ENCODE results near the gene YWHAB. TPM values are rescaled to one million over a fixed set of nuclear protein-coding genes. Genes with fewer than 3 reads are reported as not detected.

Gene YWHAB
- total RNA-seq = 100 to 1,000 TPM; 196 to 265 (median 251) TPM
- long read RNA-seq, donor 1, transcript YWHAB-201 (6 exons, 3,049 nt) = major isoform, 259 of 330 reads
- long read RNA-seq, donor 1, transcript YWHAB-202 (7 exons, 3,109 nt) = minor isoform, 27 of 330 reads
- long read RNA-seq, donor 1, partial matches to known transcripts = 33 of 330 reads
- long read RNA-seq, donor 1, other reads (novel, unspliced or antisense) = 11 of 330 reads
- long read RNA-seq, donor 2, transcript YWHAB-201 (6 exons, 3,049 nt) = major isoform, 273 of 346 reads
- long read RNA-seq, donor 2, transcript YWHAB-202 (7 exons, 3,109 nt) = minor isoform, 28 of 346 reads
- long read RNA-seq, donor 2, partial matches to known transcripts = 8 of 346 reads
- long read RNA-seq, donor 2, other reads (novel, unspliced or antisense) = 37 of 346 reads

DNA sequence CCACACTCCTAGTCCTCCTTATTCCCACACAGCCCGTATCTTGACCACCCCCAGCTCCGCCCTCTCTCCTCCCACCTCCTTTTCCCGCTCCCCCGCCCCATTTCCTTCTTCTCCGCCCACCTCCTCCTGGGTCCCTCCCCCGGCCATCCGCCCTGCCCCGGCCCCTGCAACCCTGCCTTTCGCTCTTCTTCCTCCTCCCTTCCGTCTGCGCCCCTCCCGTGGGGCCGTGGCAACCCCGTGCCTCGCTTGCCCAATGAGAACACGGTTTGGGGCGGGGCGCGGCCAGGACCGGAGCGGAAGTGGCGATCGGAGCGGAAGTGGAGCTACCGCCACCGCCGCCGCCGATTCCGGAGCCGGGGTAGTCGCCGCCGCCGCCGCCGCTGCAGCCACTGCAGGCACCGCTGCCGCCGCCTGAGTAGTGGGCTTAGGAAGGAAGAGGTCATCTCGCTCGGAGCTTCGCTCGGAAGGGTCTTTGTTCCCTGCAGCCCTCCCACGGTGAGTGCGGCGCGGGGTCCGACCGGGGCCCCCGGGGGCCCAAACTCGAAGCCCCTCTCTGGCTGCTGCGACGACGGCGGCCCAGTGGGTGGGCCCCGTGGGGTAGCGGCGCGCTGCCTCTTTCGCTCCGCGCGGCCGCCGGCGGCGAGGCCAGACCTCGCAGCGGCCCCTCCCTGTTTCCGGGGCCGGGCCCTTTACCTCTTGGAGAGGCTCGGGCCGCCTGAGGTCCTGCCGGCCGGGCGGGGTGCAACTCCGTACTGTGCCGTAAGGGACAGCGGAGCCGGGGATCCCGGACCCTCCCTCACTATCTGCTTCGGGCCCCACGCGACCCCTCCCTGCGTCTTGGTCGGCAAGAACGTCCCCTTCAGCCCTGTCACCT, at the start of gene YWHAB:
Gene YWHAB, plus strand, starts transcription at position 314 of the 874 bp plus-strand sequence. CDS start 15,829 bp downstream, outside the sequence.
- Histone ChIP-seq H3K4me1 (ENCODE audit: low read depth) (peaks cover 32% of the 10 kb centered on the region), H3K9me3 (no peaks in the 10 kb centered on the region), H3K36me3 (ENCODE audit: low read depth) (no peaks in the 10 kb centered on the region), H3K4me3 (peak within 1 kb of the TSS; percentile 99)
- intact Hi-C loops (cut with DNase I, micrococcal nuclease) = no loop called here
- ATAC-seq = peak; percentile 98
- TF ChIP-seq, protein P1, sequence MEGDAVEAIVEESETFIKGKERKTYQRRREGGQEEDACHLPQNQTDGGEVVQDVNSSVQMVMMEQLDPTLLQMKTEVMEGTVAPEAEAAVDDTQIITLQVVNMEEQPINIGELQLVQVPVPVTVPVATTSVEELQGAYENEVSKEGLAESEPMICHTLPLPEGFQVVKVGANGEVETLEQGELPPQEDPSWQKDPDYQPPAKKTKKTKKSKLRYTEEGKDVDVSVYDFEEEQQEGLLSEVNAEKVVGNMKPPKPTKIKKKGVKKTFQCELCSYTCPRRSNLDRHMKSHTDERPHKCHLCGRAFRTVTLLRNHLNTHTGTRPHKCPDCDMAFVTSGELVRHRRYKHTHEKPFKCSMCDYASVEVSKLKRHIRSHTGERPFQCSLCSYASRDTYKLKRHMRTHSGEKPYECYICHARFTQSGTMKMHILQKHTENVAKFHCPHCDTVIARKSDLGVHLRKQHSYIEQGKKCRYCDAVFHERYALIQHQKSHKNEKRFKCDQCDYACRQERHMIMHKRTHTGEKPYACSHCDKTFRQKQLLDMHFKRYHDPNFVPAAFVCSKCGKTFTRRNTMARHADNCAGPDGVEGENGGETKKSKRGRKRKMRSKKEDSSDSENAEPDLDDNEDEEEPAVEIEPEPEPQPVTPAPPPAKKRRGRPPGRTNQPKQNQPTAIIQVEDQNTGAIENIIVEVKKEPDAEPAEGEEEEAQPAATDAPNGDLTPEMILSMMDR (IDR thresholded peaks at IDR 0.05) = no peak
- peak; percentile 99 to 100 (median 100) for DNase-seq

DNA sequence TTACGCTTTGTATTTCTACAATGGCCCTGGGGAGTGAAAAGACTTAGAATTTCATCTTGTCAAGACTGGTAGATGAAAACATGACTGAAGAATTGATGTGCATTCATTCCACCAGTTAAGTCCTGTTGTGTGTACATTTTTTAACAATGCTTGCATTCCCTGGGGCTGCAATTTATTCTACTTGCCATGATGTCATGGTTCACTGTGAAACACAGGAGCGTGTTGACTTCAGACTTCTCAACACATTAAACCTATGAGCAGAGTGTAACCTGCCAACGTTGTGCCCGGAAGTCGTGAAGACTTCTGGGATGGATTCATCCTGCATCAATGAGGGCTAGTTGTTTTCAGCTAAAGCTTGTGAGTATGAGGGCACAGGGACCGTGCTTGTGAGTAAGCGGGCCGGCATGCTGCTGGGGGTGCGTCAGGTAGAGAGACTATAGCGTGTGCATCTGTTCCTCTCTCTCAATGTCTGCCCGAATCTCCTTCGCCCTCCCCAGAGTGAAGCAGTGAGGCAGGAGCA, 48.8 kb upstream of the YWHAB start:
- no peak for DNase-seq
- Histone ChIP-seq H3K36me3 (ENCODE audit: low read depth) (no peaks in the 10 kb centered on the region), H3K4me3 (no peak overlapping the region), H3K4me1 (ENCODE audit: low read depth) (peaks cover 6% of the 10 kb centered on the region), H3K9me3 (no peaks in the 10 kb centered on the region)
- TF ChIP-seq, protein P1 (IDR thresholded peaks at IDR 0.05) = no peak
- intact Hi-C loops (cut with DNase I, micrococcal nuclease) = no loop called here
- no peak for ATAC-seq

DNA sequence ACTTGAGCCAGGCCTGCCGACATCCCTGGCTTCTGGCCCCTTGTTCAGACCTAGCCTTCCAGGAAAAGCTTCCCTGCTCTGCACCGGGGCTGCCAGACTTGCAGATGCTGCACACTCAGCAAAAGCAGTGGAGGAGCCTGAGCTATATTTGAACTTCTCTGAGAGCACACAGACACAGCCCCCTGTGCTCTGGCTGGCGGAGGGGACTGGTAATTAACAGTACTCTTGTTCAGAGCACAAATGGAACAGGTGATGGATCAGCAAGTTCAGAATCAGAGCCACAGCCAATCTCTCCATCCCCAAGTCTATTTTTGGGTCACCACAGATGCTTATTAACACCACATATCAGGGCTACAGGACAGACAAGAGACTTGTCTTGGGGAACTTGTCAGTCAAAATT, 47.6 kb upstream of the YWHAB start:
- no peak overlapping the region for H3K4me3 ChIP-seq
- intact Hi-C loops (cut with DNase I, micrococcal nuclease) = no loop called here
- DNase-seq (no peak), ATAC-seq (no peak)
- H3K4me1 ChIP-seq (ENCODE audit: low read depth) = peaks cover 6% of the 10 kb centered on the region
- H3K9me3 ChIP-seq = no peaks in the 10 kb centered on the region
- TF ChIP-seq, protein P1 (IDR thresholded peaks at IDR 0.05) = no peak
- no peaks in the 10 kb centered on the region for H3K36me3 ChIP-seq (ENCODE audit: low read depth)

DNA sequence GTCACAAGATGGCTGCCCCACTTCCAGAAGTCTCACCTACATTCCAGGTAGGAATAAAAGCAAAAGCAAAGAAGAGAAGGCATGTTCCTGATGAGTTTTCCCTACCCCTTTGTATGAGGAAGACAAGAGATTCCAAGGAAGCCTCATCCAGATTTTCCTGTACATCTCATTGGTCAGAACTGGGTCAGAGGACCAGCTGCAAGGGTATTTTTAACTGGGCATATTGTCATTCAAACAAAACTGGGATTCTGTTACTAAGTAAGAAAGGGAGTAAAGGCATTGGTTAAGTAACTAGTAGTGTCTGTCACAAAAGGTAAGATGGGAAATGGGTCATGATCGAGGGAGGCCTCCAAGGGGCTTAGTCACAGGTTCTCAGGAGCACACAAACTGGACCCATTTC, 47.0 kb upstream of the YWHAB start:
- intact Hi-C loops (cut with DNase I, micrococcal nuclease) = no loop called here
- TF ChIP-seq, protein P1 (IDR thresholded peaks at IDR 0.05) = no peak
- Histone ChIP-seq H3K36me3 (ENCODE audit: low read depth) (no peaks in the 10 kb centered on the region), H3K4me1 (ENCODE audit: low read depth) (peaks cover 6% of the 10 kb centered on the region), H3K4me3 (no peak overlapping the region), H3K9me3 (no peaks in the 10 kb centered on the region)
- ATAC-seq (no peak), DNase-seq (no peak)

DNA sequence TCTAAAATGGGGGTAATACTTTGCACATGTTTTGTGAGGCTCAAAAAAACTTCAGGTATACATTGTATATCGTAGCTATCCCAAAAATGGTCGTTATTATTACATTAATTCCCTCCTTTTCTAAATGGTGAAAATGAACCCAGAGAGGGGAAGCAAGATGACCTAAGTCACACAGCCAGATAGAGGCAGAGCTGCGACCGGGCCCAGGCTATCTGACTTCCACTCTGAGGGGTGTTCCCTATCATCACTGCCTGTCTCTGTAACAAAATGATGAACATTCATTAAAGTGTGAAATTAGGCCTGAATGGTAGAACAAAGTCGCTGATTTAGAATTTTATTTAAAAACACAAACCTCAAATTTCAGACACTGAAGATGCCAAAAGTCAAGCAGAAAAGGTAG, 46.0 kb upstream of the YWHAB start:
- no peak for ATAC-seq
- Histone ChIP-seq H3K9me3 (no peaks in the 10 kb centered on the region), H3K36me3 (ENCODE audit: low read depth) (no peaks in the 10 kb centered on the region), H3K4me3 (no peak overlapping the region), H3K4me1 (ENCODE audit: low read depth) (peaks cover 3% of the 10 kb centered on the region)
- intact Hi-C loops (cut with DNase I, micrococcal nuclease) = no loop called here
- DNase-seq = no peak
- TF ChIP-seq, protein P1 (IDR thresholded peaks at IDR 0.05) = no peak
